GM21360 (cell line): ENCODE data around the gene TPRA1.

Experiments used
- ATAC-seq: cut with Tn5 transposase; IDR thresholded peaks from one replicate; pipeline ENCODE4 v1.9.1; 2021; ENCODE audit warnings: mild to moderate bottlenecking, moderate library complexity; ENCODE audit not compliant: unreplicated experiment

TPRA1 gene

DNA sequence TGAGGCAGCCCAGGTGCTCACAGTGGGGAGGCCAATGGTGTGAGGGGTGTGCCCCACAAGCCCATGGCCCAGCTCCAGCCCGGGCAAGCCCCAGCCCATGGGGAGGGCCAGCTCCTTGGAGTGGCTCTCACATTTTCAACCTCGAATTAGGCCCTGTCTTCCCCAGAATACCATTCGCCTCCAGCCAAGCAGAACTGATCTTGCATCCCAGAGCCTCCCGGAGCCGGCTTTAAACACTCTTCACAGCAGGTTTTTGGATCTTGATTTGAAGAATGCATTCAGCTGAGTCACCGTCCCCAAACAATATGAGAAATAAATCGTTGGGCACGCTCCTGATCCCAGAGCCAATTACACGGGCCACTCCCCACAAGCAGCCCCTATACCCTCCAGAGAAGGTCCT lies 23.7 kb downstream of the TPRA1 start:
- no peak for ATAC-seq

DNA sequence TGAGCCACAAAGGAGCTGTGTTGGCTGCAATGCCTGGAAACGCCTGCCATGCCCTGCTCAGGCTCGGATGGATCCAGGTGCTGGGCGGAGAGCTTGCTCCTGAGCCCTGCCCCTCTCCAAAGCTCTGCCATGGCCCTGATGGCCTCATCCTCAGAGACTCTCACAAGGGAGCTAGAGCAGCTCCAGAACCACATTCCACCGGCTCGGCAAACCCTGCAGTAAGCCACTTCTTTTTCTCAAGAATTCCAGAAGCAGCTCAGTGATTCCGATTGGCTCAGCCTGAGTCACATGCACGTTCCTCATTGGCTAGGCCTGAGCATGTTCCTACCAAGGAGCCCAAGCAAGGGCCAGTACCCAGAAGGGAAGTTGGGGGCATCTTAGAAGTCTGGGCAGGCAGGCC lies 24.8 kb downstream of the TPRA1 start:
- ATAC-seq = no peak

DNA sequence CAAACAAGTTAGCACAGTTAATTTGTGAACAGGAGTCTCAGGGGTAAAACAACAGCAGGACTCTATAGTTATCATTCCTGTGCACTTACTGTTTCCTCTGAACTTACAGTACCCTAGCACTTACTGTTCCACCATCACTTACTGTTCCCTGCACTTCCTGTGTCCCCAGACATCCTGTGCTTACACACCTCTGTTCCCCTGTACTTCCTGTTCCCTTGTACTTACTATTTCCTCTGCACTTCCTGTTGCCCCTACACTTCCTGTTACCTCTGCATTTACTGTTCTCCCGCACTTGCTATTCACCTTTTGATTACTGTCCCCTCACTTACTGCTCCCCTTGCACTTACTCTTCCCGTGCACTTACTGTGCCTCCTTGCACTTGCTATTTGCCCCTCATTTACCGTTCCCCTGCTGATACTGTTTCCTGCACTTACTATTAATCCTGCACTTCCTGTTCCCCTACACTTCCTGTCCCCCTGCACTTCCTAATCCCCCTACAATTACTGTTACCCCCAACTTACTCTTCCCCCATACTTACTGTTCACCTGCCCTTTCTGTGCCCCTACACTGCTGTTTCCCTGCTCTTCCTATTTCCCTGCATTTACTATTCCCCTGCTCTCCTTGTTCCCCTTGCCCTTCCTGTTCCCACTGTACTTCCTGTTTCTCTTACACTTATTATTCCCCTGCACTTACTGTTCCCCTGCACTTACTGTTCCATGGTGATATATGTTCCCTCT lies 30.3 kb downstream of the TPRA1 start:
- no peak for ATAC-seq

DNA sequence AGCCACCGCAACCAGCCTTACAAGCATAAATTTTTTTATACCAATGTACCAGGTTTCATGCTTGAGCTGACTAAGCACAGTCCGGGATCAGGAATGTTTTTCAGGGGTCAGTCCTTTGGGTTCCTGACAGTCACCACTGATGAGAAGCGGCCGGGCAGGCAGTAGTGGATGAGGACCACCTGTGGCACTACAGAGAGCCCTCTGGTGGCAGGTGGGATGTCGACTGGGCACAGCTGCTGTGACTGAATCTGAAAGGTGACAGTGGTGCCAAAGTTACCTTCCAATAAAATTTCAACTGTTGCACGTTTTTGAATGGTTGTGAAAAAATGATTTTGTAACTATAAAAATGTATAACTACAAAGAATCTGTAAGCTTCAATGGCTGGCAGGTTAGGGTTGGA lies 34.0 kb downstream of the TPRA1 start:
- no peak for ATAC-seq

DNA sequence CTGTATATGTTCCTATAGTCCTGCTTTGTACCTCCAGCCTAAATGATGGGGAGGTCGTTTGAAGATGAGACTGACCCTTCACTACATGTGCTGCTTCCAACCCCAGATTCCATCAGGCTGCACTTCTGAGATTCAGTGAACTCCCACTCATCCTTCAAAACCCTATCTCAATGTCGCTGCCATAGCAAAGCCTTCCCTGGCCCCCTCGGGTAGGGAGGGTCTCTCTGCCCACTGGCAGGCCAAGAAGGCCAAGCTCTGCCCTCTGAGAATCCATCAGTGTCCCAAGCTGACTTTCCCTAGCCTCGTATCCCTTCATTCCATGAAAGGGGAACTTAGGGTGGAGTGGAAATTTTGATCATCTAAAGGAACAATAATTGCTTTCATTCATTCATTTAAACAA lies 35.4 kb downstream of the TPRA1 start:
- ATAC-seq = no peak

DNA sequence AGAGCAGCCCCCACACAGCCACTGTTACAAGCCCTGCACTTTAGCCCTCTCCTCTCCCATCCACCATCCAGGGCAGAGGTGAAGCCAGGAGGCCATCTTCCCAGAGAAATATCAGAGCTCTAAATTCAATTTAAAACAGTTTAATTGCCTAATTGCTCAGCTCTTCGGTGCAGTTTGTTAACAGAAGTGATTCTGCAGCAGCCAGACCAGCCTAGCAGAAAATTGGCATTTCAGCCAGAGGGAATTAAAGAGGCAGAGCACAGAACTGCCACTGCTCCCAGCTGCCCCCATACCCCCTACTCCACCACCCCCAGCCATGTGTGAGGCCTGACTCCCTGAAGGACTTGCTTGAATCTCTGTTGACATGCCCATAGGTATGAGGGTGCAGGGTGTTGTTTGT lies 38.5 kb downstream of the TPRA1 start:
- ATAC-seq = no peak

DNA sequence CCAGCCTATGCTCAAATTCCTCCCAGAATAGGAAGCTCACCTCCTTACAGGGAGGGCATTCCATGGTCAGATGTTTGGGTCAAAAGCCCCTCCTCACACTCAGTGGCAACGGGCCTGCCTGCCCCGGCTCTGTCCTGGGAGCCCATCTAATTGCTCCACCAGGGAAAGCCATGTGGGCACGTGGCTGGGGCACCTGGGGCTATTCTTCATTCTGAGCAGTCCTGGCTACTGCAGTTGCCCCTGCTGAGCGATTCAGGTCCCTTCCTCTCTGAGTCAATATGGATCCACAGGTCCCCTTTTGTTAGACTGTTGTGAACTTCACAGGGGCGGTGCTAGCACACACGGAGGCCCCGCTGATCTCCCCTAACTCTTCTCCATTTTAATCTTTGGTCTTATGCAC lies 39.4 kb downstream of the TPRA1 start:
- no peak for ATAC-seq

DNA sequence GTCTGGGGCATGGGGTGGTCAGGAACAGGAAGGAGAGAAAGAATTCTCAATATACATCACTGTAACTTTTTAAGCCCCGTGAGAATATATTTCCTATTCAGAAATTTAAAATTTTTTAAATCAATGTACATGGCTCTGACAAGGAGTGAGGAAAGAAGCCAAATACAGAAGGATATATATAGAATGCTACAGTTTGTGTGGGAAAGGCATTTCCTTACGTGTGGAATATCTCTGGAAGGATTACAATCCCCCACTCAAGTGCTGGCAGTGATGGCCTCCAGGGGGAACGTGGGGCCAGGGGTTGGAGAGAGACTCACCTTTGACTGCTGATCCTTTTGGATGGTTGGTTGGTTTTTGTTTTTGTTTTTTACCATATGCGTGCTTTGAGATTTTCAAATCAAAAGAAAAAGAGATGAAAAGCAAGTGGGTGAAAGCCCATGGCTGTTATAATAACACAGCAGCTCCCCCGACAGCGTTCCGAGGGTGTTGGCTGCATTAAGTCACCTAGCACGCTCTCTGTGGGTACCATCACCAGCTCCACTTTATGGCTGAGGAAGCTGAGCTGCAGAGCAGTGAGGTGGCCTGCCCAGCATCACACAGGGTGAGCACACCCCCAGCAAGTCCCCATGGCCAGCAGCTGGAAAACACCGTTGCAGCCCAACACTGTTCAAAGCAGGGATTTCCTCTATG lies 39.9 kb downstream of the TPRA1 start:
- no peak for ATAC-seq

DNA sequence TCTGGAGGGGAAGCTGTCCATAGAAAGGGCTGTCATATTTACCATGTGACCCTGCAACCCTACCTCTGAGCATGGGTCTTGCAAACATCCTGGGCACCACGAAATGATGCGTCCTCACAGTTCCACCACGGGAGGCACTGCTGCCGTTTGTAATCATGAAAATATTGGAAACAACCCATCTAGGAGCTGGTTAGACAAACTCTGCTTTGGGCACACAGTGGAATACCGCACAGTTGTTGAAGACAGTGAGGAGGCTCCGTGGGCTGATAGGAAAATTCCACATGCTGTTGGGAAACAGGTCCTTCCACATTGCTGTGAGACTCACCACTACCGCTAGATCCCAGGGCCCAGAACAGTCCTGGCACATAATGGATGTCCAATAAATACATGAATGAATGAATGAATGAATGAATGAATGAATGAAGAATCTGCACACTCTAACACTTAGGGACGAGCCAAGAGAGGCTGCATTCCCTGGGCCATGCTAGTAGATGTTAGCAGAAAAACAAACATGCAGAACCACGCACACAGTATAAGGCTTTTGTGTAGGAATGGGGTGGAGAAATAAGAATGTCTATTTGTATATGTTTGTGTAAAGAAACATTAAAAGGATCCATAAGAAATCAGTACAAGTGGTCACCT lies 40.6 kb downstream of the TPRA1 start:
- no peak for ATAC-seq

DNA sequence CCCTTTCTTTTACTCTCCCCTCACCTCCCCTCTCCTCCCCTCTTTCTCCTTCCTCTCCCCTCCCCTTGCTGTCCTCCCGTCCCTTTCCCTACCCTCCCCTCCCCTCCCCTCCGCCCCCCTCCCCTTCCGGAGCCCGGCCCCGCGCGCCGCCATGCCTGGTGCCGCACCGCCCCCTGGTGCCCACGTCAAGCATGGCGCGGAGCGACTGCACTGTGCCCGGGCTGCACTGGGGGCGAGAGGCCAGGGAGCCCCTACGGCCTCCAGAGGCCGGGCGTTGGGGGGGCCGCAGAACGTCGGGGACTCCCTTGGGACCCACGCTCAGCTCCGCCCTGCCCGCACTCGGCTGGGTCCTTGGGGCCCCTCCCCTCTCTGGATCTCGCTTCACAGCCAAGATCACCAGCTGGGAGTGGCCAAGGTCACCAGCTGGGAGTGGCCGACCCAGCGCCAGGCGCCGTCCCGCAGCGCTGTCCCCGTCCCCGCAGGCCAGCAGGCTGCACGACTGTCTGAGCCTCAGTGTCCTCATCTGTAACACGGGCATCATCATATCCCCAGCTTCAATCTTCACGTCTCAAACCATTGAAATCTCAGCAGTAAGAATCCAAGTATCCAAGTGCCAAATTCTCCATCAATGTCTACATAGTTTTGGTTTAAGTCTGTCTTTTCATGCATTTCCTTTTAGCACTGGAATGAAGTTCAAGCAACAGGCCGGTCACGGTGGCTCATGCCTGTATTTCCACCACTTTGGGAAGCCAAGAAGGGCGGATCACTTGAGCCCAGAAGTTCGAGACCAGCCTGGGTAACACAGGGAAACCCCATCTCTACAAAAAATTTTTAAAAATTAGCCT lies 42.5 kb downstream of the TPRA1 start:
- ATAC-seq = no peak

DNA sequence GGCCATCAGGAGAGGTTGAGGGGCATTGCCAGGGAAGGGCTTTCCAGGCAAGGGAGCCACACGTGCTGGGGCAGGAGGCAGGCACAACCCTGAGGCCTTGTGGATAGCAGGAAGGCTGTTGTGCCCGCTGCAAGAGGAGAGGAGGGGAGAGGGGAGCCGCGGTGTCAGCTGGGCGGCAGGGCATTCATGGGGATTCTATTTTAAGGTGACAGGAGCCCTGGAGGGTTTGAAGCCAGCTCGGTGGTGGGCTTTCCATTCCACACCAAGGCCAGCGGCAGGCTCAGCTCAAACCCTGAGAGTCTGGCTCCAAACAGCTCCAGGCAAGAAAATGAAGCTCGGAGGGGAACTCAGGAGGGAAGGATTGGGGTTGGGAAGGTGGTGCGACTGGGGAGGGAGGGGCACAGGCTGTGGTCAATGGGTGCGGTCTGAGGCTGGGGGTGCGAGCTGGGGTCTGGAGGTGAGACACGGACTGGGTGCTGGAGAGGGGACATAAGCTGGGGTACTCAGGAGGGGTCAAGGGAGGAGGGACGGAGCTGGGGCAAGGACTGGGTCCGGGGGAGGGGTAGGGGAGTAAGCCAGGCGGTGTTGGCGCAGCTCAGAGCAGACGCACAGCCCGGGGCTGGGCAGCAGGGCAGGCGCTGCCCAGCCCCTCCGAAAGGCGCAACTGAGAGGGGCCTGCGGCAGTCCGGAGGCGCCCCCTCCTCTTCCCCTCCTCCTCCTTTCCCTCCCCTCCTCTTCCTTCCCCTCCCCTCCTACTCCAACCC lies 43.4 kb downstream of the TPRA1 start:
- ATAC-seq = no peak

DNA sequence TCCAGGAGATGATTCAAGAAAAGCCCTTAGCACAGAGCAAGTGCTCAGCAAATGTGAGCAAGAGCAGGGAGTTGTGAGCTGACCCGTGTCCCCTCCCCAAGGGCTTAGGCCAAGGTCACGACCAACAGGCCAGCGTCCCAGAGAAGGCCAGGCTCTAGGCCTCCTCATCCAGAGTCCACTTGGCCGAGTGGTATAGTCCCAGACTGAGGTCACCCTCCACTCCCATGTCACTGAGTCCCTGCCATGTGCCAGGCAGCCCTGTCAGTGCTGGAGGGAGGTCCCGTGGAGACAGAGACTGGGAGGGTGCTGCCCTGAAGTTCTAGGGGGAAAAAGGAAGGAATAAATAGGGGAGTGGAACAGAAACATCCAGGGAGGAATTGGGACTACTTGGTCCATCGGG lies 44.0 kb downstream of the TPRA1 start:
- ATAC-seq = no peak

DNA sequence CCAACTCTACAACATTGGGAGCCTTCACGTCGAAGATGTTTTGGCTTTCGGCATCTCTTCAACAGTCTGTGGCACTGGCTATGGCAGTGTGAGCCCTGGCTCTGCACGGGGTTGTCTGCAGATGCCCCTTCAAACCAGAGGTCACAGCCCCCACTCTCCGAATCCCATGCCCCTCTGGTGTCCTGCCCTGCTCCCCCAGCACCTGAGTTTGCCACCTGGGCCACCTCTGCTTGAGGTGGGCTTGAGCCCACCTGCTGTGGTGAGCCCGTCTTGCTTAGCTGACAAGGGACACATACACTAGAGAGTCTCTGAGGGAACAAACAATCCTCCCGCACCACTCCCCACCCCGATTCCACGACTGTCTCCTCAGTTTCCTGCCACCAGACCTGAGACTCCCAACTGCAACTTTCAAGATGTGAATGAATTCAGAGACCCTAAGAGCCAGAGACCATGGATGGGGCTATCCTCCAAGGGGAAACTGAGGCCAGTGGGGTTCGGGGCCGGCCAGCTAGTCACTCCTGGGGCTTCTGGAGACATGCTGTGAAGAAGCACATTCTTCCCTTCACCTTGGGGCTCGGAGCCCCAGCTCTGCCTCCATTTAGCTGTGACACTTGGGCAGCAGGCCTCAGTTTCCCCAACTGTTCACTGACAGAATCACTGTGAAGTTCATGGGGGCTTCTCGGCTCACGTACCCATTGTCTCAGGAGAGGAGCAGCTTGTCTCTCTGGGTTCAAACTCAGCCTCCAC lies 44.6 kb downstream of the TPRA1 start:
- no peak for ATAC-seq

DNA sequence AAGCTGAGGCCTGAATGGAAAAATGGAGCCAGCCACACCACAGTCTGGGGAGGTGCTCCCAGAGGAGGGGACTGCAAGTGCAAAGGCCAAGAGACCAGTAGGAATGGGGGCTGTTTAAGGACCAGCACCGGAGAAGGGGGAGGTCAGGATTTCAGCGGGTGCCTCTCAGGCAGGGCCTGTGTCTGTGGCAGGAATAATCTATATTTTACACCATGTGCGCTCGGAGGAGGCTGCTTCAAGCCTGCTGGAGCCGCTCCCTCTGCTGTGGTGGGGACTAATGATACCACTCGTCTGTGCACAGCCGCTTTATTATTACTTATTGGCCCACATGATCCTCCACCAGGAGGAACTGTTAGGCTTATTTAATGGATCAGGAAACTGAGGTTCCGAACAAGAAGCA lies 45.3 kb downstream of the TPRA1 start:
- ATAC-seq = no peak

DNA sequence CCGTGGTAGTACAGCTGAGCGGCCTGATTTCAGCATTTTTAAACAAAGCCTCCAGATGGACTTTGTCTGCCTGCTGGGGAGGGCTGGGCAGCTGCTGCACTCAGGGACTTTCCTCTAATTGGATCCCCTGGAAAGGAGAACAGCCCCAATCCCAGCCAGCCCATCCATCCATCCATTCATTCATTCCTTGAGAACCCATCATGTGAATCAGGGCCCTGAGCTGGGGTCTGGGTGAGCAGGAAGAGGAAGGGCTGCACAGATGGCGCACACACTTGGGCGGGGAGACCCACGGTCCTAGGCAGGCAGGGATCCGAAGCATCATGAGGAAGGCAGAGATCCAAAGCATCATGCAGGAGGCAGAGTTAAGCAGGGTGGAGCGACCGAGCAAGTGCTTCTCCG lies 45.7 kb downstream of the TPRA1 start:
- no peak for ATAC-seq

DNA sequence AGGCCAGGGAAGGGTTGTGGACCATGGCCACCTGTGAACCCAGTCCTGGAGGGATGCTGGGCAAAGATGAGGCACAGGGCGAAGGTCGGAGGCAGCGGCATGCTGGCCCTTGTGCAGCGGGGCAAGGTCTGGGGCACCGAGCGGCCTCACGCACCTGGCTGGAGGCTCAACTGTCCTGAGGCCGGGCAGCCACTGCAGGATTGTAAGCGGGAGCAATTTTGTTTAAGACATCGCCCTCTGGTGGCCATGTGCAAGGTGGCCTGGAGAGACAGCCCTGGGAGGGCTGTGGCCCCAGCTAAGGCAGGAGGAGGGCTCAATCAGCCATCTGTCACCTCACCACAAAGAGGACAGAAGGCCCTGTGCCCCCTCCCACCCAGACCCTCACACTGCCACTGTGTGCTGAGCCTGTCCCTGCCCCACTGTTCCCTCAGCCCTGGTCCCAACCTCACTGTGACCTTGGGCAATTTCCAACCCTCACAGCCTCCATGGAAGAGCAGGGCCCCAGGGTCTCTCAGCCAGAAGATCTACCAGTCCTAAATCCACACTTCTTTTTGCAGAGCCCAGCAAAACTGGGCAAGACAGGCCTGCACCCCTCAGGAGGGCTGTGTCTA lies 46.2 kb downstream of the TPRA1 start:
- no peak for ATAC-seq

DNA sequence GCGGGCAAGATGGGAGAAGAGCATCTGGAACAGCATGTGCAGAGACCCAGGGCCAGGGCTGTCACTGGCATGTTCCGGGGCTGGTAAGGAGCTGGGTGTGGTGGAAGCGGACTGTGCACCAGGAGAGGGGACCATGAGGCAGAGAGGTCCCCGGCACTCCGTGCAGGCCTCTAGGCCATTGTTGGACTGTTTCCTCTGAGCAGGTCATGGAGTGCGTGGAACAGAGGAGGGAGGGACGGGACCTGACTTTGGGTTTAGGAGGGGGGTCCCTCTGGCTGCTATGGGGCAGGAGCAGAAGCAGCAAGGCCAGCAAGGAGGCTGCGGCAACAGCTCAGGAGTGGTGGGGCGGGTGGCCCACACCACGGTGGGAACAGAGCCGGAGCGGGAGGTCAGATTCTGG lies 47.1 kb downstream of the TPRA1 start:
- ATAC-seq = no peak

DNA sequence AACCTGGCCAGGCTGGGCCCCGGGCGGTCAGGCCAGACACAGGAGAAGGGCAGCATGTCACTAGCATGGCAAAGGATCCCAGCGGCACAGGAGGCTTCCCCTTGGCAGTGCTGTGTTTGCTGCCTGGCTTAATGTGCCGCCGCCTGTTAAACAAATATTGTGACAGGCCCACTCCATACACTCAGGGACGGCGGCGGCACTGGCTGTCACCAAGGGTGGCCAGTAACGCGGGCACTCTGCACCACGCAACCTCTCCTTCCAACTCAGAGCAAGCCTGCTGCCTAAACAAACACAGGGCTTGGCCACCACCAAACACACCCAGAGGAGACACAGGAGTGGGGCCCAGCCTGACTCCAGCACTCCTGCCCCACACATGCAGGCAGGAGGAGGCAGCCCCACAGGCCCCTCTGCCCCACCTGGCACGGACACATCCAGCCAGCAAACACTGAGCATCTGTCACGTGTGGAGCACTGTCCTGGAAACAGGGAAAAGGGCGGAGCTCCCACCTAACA lies 48.0 kb downstream of the TPRA1 start:
- ATAC-seq = no peak

DNA sequence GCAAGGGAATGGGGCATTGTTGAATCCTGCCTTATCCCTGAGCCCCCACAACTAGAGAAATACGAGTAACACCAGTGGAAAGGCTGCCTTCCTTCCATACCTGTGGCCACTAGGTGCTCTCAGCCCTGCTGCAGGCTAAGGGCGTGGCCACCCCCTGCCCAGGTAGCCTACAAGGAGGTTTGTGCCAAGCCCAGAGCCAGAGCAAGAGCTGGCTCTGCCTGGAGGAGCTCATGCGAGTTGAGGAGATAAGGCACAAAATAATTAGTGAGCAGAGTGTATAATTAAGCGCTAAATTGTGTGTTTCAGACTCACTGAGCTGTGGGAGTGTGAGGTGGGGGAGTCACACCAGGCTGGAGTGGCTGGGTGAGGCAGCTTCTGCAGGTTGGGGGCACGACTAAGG lies 49.2 kb downstream of the TPRA1 start:
- no peak for ATAC-seq
